Heart right ventricle (tissue), 16 donors: ENCODE data around the gene EHF. TPM values are rescaled to one million over a fixed set of nuclear protein-coding genes. Genes with fewer than 3 reads are reported as not detected.

Experiments used
- ATAC-seq, 8 donors: fragments of 200-7000 bp; cut with Tn5 transposase; one replicate each; pipeline ENCODE4 v1.9.1; 2020; ENCODE audit warnings: mild to moderate bottlenecking in 8 of 8, moderate library complexity in 8 of 8, moderate number of reproducible peaks in 1 of 8
- DNase-seq, 2 donors: peaks; one replicate each; pipeline ENCODE4 v3.0.0-alpha.2; 2020
- H3K27ac ChIP-seq, 10 donors: fragments of 200-600 bp; sonication (generic) in 2 of 10; one replicate each; pipeline versions ENCODE4 v1.5.0 to v1.8.0; 2020 to 2022; ENCODE audit warnings: mild to moderate bottlenecking in 3 of 10
- H3K27me3 ChIP-seq, 7 donors: fragments of 200-600 bp; one replicate each; pipeline ENCODE4 v1.8.0; 2021 to 2022; ENCODE audit warnings: mild to moderate bottlenecking in 2 of 7
- H3K36me3 ChIP-seq, 9 donors: fragments of 200-600 bp; sonication (generic) in 1 of 9; one replicate each; pipeline versions ENCODE4 v1.5.0 to v1.8.0; 2020 to 2022; ENCODE audit warnings: mild to moderate bottlenecking in 2 of 9
- H3K4me1 ChIP-seq, 9 donors: fragments of 200-600 bp; sonication (generic) in 1 of 9; one replicate each; pipeline versions ENCODE4 v1.5.0 to v1.8.0; 2020 to 2022; ENCODE audit warnings: mild to moderate bottlenecking in 4 of 9
- H3K4me3 ChIP-seq, 10 donors: fragments of 200-600 bp; sonication (generic) in 2 of 10; one replicate each; pipeline versions ENCODE4 v1.5.0 to v1.8.0; 2020 to 2022; ENCODE audit warnings: mild to moderate bottlenecking in 7 of 10, moderate library complexity in 2 of 10
- H3K9me3 ChIP-seq, 11 donors: fragments of 200-600 bp in 10 of 11; sonication (generic) in 2 of 11; one replicate each; pipeline versions ENCODE4 v1.5.0 to v1.8.0; 2013 to 2022; ENCODE audit warnings: mild to moderate bottlenecking in 2 of 11, control low read depth in 1 of 11, moderate library complexity in 1 of 11
- CTCF ChIP-seq, 9 donors: fragments of 200-600 bp; sonication (generic) in 2 of 9; IDR thresholded peaks; one replicate each; pipeline versions ENCODE4 v1.5.0 to v1.8.0; 2021 to 2022; ENCODE audit warnings: antibody characterized with exemption in 9 of 9, mild to moderate bottlenecking in 5 of 9, moderate library complexity in 1 of 9
- WGBS, 2 donors: extraction: QIAGEN DNeasy Blood & Tissue Kit; methylation state at CpG; one replicate each; pipeline ENCODE4 v1.1.7; 2013; ENCODE audit warnings: inconsistent platforms in 1 of 2; 5-methylcytosine and 5-hydroxymethylcytosine counted together
- intact Hi-C, 10 donors: fragments of 100-400 bp; cut with DNase I; formaldehyde crosslinking; loops; one replicate each; pipeline versions ENCODE4 v1.11.1 to v1.14.2; 2022
- polyA plus RNA-seq, 2 donors: library from polyadenylated mRNA; stranded (reverse); fragments of 200-250 nt; gene quantifications; one replicate each; pipeline ENCODE4 v1.2.3, GENCODE V29; 2013
- total RNA-seq, 10 donors: library from RNA; stranded (reverse); fragmentation: NEBNext Ultra II Directional in 3 of 10; extraction: Animal tissue kit (Norgen Biotek cat#: 25700) in 3 of 10; gene quantifications; one replicate each; pipeline versions ENCODE4 v1.2.1 to v1.2.4, GENCODE V29; 2021 to 2023
- donor health status: Arrhythmogenic right ventricular cardiomyopathy.
- donor health status: ischemic (EF 13 %, LVEDD 7.1; RV severe dilation, severe dysfunction).
- donor health status: healthy with polysubstance abuse.
- donor health status: DM: no; HTN: yes; CAD: no.
- donor health status: DM: no; HTN: no; CAD: no.
- donor health status: ischemic (EF 25% LVEDD 6.9; RV normal size, moderate dysfunction).
- donor health status: ischemic (EF 25% LVEDD 5.7; RV mildly dilated, moderate dysfunction).
- donor health status: healthy.
- donor health status: DM: yes; HTN: yes; CAD: no.
- donor health status: Ischemic cardiomyopathy.
- donor health status: ischemic (EF 35%, LVEDD 5.7; RV mildly dilated, moderate dysfunction).
- donor health status: nonischemic (EF 11% LVEDD 7.7; RV severe dilation, severe dysfunction).
- donor health status: DM: yes; HTN: yes; CAD: no.
- donor health status: PGD.
- donor health status: ischemic (EF 29% LVEDD 5.4; RV normal size, mild dysfunction).
- donor health status: nonischemic (EF 23%, LVEDD 6.1; RV moderate dilation, normal function).

The EHF gene
- total and polyA plus RNA-seq, 12 donors, result 0.09 to 3.2 (median 0.81) TPM; not detected in 1

GRCh38 chr11:34707462-34707840 lies 86.6 kb downstream of the EHF start:
- intact Hi-C loops, result no loop called here
- TF ChIP-seq CTCF (IDR thresholded peaks at IDR 0.05), result no peak

More at GRCh38 chr11:34707462-34707840, 86.6 kb downstream of the EHF start:
- peaks cover 0 to 50% (median 25%) of the 10 kb centered on the region in 11 donors for H3K9me3 ChIP-seq
- no peak overlapping the region for H3K27ac ChIP-seq
- H3K4me1 ChIP-seq, result no peaks in the 10 kb centered on the region
- ATAC-seq, result no peak
- no peak for DNase-seq
- no peak overlapping the region for H3K4me3 ChIP-seq
- WGBS, 2 donors, result 52 to 57% methylated on average over 3 of the region's 3 CpGs
- H3K27me3 ChIP-seq, result no peaks in the 10 kb centered on the region
- H3K36me3 ChIP-seq, result no peaks in the 10 kb centered on the region

Other genes starting within 250 kb of the EHF start
- 100 to 1,000 TPM in 4 of 10 donors, 10 to 100 TPM in 6; 45.5 to 134 (median 87.1) TPM for gene CAT, start 182.2 kb upstream of the EHF start, total RNA-seq
- gene CAT, start 182.2 kb upstream of the EHF start, polyA plus RNA-seq, result 10 to 100 TPM; 42.0 to 73.9 TPM
- gene ELF5, start 107.3 kb upstream of the EHF start, total RNA-seq, result not detected
- gene ELF5, start 107.3 kb upstream of the EHF start, polyA plus RNA-seq, result not detected